Activated naive CD8-positive, alpha-beta T cell treated with anti-CD3 and anti-CD28 coated beads, Interleukin-2, amount 50 U/mL, for 24 hours (primary cell): ENCODE results near the gene CAMTA1.

Experiments used
- ATAC-seq: fragments of 150-1000 bp; cut with Tn5 transposase; one replicate; pipeline ENCODE4 v1.10.0; 2021
- DNase-seq: peaks from one replicate; pipeline ENCODE4 v3.0.0; 2021
- H3K27ac Mint-ChIP-seq: one replicate; pipeline ENCODE4 v1.8.0; 2021; ENCODE audit warnings: mild to moderate bottlenecking, mixed read lengths
- H3K27me3 Mint-ChIP-seq: one replicate; pipeline ENCODE4 v1.8.0; 2021; ENCODE audit warnings: mixed read lengths
- H3K36me3 Mint-ChIP-seq: one replicate; pipeline ENCODE4 v1.8.0; 2021; ENCODE audit warnings: low read depth, mixed read lengths
- H3K4me1 Mint-ChIP-seq: one replicate; pipeline ENCODE4 v1.8.0; 2021; ENCODE audit warnings: mixed read lengths
- H3K4me3 Mint-ChIP-seq: one replicate; pipeline ENCODE4 v1.8.0; 2021; ENCODE audit warnings: mild to moderate bottlenecking, moderate library complexity, mixed read lengths
- H3K9me3 Mint-ChIP-seq: one replicate; pipeline ENCODE4 v1.8.0; 2021; ENCODE audit warnings: mixed read lengths

The CAMTA1 gene

GRCh38 chr1:7629465-7630195 lies 844.4 kb downstream of the CAMTA1 start:
- Mint-ChIP-seq H3K27ac (no peak overlapping the region), H3K36me3 (no peaks in the 10 kb centered on the region), H3K4me1 (no peaks in the 10 kb centered on the region), H3K27me3 (peaks cover 9% of the 10 kb centered on the region), H3K9me3 (no peaks in the 10 kb centered on the region), H3K4me3 (no peak overlapping the region)
- no peak for DNase-seq
- ATAC-seq: no peak

GRCh38 chr1:7630378-7630777 lies 845.1 kb downstream of the CAMTA1 start:
- no peaks in the 10 kb centered on the region for H3K9me3 Mint-ChIP-seq
- H3K4me1 Mint-ChIP-seq: no peaks in the 10 kb centered on the region
- no peak overlapping the region for H3K4me3 Mint-ChIP-seq
- ATAC-seq (no peak), DNase-seq (no peak)
- no peaks in the 10 kb centered on the region for H3K36me3 Mint-ChIP-seq
- peaks cover 9% of the 10 kb centered on the region for H3K27me3 Mint-ChIP-seq
- no peak overlapping the region for H3K27ac Mint-ChIP-seq

GRCh38 chr1:7632176-7632575 lies 846.9 kb downstream of the CAMTA1 start:
- Mint-ChIP-seq H3K27me3 (peaks cover 6% of the 10 kb centered on the region), H3K9me3 (no peaks in the 10 kb centered on the region), H3K4me3 (no peak overlapping the region), H3K4me1 (no peaks in the 10 kb centered on the region), H3K36me3 (no peaks in the 10 kb centered on the region), H3K27ac (no peak overlapping the region)
- no peak for ATAC-seq
- no peak for DNase-seq

- H3K27ac Mint-ChIP-seq: no peak overlapping the region
- ATAC-seq (no peak), DNase-seq (no peak)
- no peaks in the 10 kb centered on the region for H3K36me3 Mint-ChIP-seq
- no peaks in the 10 kb centered on the region for H3K9me3 Mint-ChIP-seq
- peaks cover 6% of the 10 kb centered on the region for H3K27me3 Mint-ChIP-seq
- H3K4me3 Mint-ChIP-seq: no peak overlapping the region
- H3K4me1 Mint-ChIP-seq: no peaks in the 10 kb centered on the region
These were observed 847.4 kb downstream of the CAMTA1 start for GRCh38 chr1:7632681-7633080.

- ATAC-seq (no peak), DNase-seq (no peak)
- Mint-ChIP-seq H3K27me3 (peaks cover 6% of the 10 kb centered on the region), H3K36me3 (no peaks in the 10 kb centered on the region), H3K27ac (no peak overlapping the region), H3K4me1 (no peaks in the 10 kb centered on the region), H3K9me3 (no peaks in the 10 kb centered on the region), H3K4me3 (no peak overlapping the region)
These were observed 848.4 kb downstream of the CAMTA1 start for GRCh38 chr1:7633506-7634245.

- Mint-ChIP-seq H3K4me1 (no peaks in the 10 kb centered on the region), H3K27me3 (peaks cover 4% of the 10 kb centered on the region)
These were observed 849.4 kb downstream of the CAMTA1 start for GRCh38 chr1:7634546-7635240.

GRCh38 chr1:7636795-7637526 lies 851.7 kb downstream of the CAMTA1 start:
- no peak overlapping the region for H3K4me3 Mint-ChIP-seq
- ATAC-seq (no peak), DNase-seq (no peak)
- H3K27ac Mint-ChIP-seq: no peak overlapping the region
- no peaks in the 10 kb centered on the region for H3K36me3 Mint-ChIP-seq
- H3K4me1 Mint-ChIP-seq: no peaks in the 10 kb centered on the region
- H3K9me3 Mint-ChIP-seq: no peaks in the 10 kb centered on the region
- peaks cover 4% of the 10 kb centered on the region for H3K27me3 Mint-ChIP-seq

More at GRCh38 chr1:7634546-7635240, 849.4 kb downstream of the CAMTA1 start:
- H3K36me3 Mint-ChIP-seq: no peaks in the 10 kb centered on the region
- H3K4me3 Mint-ChIP-seq: no peak overlapping the region
- DNase-seq (no peak), ATAC-seq (no peak)
- H3K9me3 Mint-ChIP-seq: no peaks in the 10 kb centered on the region
- H3K27ac Mint-ChIP-seq: no peak overlapping the region

GRCh38 chr1:7638078-7638477 lies 852.8 kb downstream of the CAMTA1 start:
- Mint-ChIP-seq H3K4me1 (no peaks in the 10 kb centered on the region), H3K27me3 (peaks cover 4% of the 10 kb centered on the region), H3K27ac (no peak overlapping the region), H3K9me3 (no peaks in the 10 kb centered on the region), H3K4me3 (no peak overlapping the region), H3K36me3 (no peaks in the 10 kb centered on the region)
- ATAC-seq (no peak), DNase-seq (no peak)

- ATAC-seq: no peak
- no peaks in the 10 kb centered on the region for H3K4me1 Mint-ChIP-seq
- H3K27ac Mint-ChIP-seq: no peak overlapping the region
- H3K36me3 Mint-ChIP-seq: no peaks in the 10 kb centered on the region
- no peak overlapping the region for H3K4me3 Mint-ChIP-seq
- no peak for DNase-seq
- H3K9me3 Mint-ChIP-seq: no peaks in the 10 kb centered on the region
- no peaks in the 10 kb centered on the region for H3K27me3 Mint-ChIP-seq
These were observed 854.3 kb downstream of the CAMTA1 start for GRCh38 chr1:7639435-7640131.

GRCh38 chr1:7640350-7640749 lies 855.1 kb downstream of the CAMTA1 start:
- no peak overlapping the region for H3K27ac Mint-ChIP-seq
- no peaks in the 10 kb centered on the region for H3K27me3 Mint-ChIP-seq
- no peak overlapping the region for H3K4me3 Mint-ChIP-seq
- ATAC-seq (no peak), DNase-seq (no peak)
- H3K4me1 Mint-ChIP-seq: no peaks in the 10 kb centered on the region
- H3K9me3 Mint-ChIP-seq: no peaks in the 10 kb centered on the region
- no peaks in the 10 kb centered on the region for H3K36me3 Mint-ChIP-seq

- Mint-ChIP-seq H3K36me3 (no peaks in the 10 kb centered on the region), H3K9me3 (no peaks in the 10 kb centered on the region), H3K27ac (no peak overlapping the region), H3K4me1 (no peaks in the 10 kb centered on the region), H3K27me3 (no peaks in the 10 kb centered on the region), H3K4me3 (no peak overlapping the region)
- DNase-seq (no peak), ATAC-seq (no peak)
These were observed 855.8 kb downstream of the CAMTA1 start for GRCh38 chr1:7640920-7641585.

GRCh38 chr1:7641587-7642417 lies 856.5 kb downstream of the CAMTA1 start:
- Mint-ChIP-seq H3K4me1 (no peaks in the 10 kb centered on the region), H3K9me3 (no peaks in the 10 kb centered on the region), H3K27me3 (no peaks in the 10 kb centered on the region), H3K27ac (no peak overlapping the region), H3K4me3 (no peak overlapping the region), H3K36me3 (no peaks in the 10 kb centered on the region)
- no peak for DNase-seq
- ATAC-seq: no peak

- DNase-seq: no peak
- Mint-ChIP-seq H3K27me3 (no peaks in the 10 kb centered on the region), H3K4me1 (no peaks in the 10 kb centered on the region), H3K36me3 (no peaks in the 10 kb centered on the region), H3K4me3 (no peak overlapping the region), H3K9me3 (no peaks in the 10 kb centered on the region), H3K27ac (no peak overlapping the region)
- ATAC-seq: no peak
These were observed 857.1 kb downstream of the CAMTA1 start for GRCh38 chr1:7642418-7642704.
